ENCODE results near the gene GRIN2A.
A peak's percentile ranks its signal among the peaks of the same experiment; 100 is the strongest.

The GRIN2A gene

GRCh38 chr16:10123141-10123540 lies 59.1 kb downstream of the GRIN2A start:
- no peak overlapping the region for H3K4me3 ChIP-seq (ENCODE audit: low read depth, low read length)
- no peak for TF ChIP-seq CTCF (IDR thresholded peaks at IDR 0.05; ENCODE audit: borderline replicate concordance, insufficient read depth, low read depth, low read length)

DNA sequence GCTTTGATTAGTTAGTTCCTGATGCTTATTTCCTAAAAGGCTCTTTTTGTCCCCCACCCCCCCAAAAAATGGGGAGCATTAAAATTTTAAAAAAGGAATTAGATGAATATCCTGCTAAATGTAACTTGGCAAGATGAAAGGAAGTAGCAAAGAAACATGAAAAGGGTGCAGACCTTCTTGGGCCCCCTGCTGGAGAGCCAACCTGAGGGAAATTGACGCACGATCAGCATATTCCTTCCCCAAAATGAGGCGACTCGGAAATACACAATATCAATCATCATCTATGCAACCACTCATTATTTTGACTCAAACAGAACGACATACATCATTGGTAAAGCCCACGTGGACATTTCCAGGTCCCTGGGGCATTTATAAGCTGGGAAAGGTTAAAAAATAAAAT lies 59.7 kb downstream of the GRIN2A start:
- H3K4me3 ChIP-seq (ENCODE audit: low read depth, low read length), result no peak overlapping the region
- peak; percentile 11; the same call in 1 of the 2 replicates for TF ChIP-seq CTCF (IDR thresholded peaks at IDR 0.05; ENCODE audit: borderline replicate concordance, insufficient read depth, low read depth, low read length)

DNA sequence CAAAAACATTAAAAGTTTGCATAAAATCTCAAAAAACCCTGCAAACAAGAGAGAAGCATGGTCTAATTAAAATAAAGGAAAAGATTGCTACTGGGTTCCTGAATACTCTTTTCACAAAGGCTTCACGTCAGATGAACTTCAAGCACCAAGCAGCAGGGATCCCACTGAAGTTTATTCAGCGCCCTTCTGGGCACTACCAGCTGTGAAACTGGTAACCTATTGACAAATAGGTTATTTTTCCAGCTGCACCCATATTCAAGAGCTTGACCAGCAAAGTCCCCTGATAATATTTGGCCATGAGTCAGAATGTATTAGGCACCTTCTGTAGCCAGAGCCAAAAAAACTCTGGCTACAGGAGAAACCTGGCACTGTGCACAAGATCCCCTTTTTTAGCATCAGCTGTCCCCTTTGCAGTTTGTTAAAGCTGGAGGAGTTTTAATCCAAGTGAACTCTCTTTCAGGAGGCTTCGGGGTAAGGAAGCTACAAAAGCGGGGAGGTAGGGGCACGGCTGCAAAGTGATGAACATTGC lies 60.3 kb downstream of the GRIN2A start:
- TF ChIP-seq CTCF (IDR thresholded peaks at IDR 0.05; ENCODE audit: borderline replicate concordance, insufficient read depth, low read depth, low read length), result no peak
- no peak overlapping the region for H3K4me3 ChIP-seq (ENCODE audit: low read depth, low read length)

DNA sequence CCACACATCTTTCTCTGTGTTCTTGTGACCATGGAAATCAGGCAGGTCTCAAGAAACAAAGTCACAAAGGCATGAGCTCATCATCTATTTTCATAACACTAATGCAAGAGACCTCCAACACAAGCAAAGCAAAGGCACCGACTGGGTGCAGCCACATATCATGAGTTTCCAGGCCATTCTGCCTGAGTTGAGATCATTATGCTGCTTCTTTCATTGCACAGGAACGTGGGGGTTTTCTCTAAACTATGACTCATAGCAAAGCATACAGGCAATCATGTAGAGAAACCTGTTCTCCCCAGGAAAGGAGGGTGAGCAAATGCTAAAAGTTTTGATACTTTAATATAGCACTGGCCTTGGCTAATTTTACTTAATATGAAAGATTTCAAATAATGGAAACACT lies 60.7 kb downstream of the GRIN2A start:
- no peak for TF ChIP-seq CTCF (IDR thresholded peaks at IDR 0.05; ENCODE audit: borderline replicate concordance, insufficient read depth, low read depth, low read length)
- no peak overlapping the region for H3K4me3 ChIP-seq (ENCODE audit: low read depth, low read length)

DNA sequence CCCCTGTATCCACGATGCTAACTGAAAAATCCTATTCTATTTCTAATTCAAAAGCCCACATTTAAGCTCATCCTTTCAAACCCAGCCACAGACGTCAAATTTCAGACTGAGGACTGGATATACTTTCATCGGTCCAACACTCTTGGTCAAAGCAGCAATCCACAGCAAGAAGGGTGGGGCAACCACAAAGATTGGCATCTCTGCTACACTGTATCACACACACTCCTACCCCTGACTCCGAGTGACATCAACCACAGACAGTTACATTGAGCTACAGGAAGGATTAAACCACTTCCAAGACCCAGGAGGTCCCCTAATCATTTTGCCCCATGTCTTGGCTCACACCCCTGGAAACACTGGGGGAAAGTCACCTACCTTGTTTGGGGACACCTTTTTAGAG lies 61.3 kb downstream of the GRIN2A start:
- no peak overlapping the region for H3K4me3 ChIP-seq (ENCODE audit: low read depth, low read length)
- no peak for TF ChIP-seq CTCF (IDR thresholded peaks at IDR 0.05; ENCODE audit: borderline replicate concordance, insufficient read depth, low read depth, low read length)

GRCh38 chr16:10114409-10114808 lies 67.8 kb downstream of the GRIN2A start:
- TF ChIP-seq CTCF (IDR thresholded peaks at IDR 0.05; ENCODE audit: borderline replicate concordance, insufficient read depth, low read depth, low read length), result no peak
- H3K4me3 ChIP-seq (ENCODE audit: low read depth, low read length), result no peak overlapping the region

DNA sequence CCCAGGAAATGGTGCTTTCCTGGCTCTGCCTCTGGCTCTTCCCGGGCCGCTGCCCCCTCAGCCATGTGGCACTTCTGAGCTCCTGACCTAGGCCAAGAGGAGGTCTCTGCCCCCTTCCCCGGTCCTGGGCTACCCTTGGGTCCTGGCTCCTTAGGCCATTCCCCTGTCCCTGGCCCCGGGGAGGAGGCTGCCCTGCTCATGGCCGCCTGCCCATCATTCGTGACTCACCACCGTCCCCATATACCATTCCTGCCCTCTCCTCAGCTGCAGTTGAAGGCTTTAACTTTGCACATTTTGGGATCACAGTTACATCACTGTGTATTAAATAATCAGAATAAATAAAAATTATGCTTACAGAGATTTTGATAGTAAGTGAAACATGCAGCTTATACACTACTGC lies 69.0 kb downstream of the GRIN2A start:
- H3K4me3 ChIP-seq (ENCODE audit: low read depth, low read length), result no peak overlapping the region
- TF ChIP-seq CTCF (IDR thresholded peaks at IDR 0.05; ENCODE audit: borderline replicate concordance, insufficient read depth, low read depth, low read length), result no peak
